GM12872 (cell line): Measurements from ENCODE around the gene PLEKHA4.

Source experiments
- CTCF ChIP-seq: IDR thresholded peaks from 3 replicates; pipeline ENCODE4 v1.5.1; 2011; ENCODE audit warnings: low read depth, mild to moderate bottlenecking, low read length, moderate library complexity; ENCODE audit not compliant: insufficient read depth

The PLEKHA4 gene

GRCh38 chr19:48870048-48870447, 1.6 kb upstream of the PLEKHA4 start:
- no peak for TF ChIP-seq CTCF

GRCh38 chr19:48867746-48868113, 687 bp downstream of the PLEKHA4 start:
- TF ChIP-seq CTCF: no peak

- TF ChIP-seq CTCF: no peak
Observed at GRCh38 chr19:48867123-48867745, 1.2 kb downstream of the PLEKHA4 start.

GRCh38 chr19:48866692-48867091, 1.7 kb downstream of the PLEKHA4 start:
- TF ChIP-seq CTCF: no peak

DNA sequence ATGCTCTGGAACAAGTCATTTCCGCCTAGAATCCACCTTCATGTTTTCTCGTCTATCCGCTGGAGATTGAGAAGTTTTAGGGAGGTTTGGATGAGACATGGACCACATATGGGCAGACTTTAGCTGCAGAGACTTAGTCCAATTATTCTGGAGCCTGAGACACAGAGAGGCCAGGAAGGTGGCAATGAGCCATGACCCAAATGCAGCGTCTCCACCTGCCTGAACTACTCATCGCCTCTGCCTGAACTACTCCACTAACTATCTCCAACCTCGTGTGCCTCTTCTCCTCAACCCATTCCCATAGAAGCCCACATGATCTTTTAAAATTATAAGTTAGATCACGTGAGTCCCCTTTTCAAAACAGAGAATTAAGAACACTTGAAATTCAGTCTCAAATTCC, 5.6 kb downstream of the PLEKHA4 start:
- no peak for TF ChIP-seq CTCF

DNA sequence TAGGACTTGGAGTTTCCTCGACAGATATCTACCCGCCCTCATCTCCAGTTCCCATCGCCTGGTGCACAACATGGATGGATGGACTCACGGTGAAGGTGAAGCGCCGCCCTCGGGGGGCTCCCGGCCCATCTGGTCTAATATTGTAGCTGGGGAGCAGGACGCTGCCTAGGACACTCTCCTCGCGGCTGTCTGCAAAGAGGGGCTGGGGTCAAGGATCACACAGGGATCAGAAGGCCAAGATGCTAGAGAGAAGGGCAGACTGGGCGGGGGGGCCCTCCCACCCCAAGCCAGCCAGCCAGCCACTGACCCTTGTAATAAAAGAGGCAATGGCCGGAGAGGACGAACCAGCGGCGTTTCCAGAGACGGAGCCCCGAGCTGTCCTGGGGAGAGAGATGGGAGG, 7.1 kb downstream of the PLEKHA4 start:
- TF ChIP-seq CTCF: no peak

DNA sequence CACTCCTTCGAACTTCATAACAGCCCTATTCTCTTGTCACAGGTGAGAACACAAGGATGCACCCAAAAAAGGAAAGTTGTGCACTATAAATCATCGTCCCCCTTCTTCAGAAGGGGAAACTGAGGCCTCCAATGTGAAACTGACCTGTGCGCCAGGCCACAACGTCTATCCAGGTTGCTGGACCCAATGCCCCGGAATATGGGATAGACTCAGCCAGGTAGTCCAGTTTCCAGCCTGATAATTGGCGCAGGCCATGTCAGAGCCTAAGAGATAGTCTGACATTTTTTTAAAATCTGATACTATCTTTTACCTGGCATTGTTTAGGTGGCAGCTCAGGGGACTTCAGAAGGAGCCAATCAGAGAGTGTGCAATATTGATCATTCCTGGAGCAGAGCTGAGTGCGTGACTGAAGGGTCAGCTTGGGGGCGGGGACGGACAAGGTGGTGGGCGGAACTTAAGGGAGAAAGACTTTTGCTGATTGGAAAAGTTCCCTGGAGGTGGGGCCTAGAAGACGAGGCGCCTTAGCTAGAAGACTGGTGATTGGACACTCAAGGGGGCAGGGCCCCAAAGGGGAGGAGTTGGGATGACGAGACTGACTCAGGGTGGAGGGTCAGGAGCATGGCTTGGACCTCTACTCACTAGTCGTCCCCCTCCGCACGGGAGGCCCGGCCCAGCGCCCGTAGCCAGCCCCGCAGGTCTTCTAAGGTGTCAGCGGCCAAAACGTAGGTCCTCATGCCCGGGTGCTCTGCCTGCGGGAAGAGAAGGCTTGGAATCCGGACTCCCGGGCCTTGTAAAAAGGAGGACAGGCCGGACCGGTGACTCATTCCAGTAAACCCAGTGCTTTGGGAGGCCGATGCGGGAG, 8.5 kb downstream of the PLEKHA4 start:
- TF ChIP-seq CTCF: no peak
